ENCODE measurements around the gene CCDC38.
A peak's percentile ranks its signal among the peaks of the same experiment; 100 is the strongest.
"Not testable (repeated sequence)": the region's sequence is repeated elsewhere in the genome, so short reads cannot be mapped to it uniquely, and the experiment has no call there.

CCDC38 gene

GRCh38 chr12:95942524-95943329 is at the start of gene CCDC38:
Gene CCDC38 (minus strand): TSS chr12:95942614. CDS start chr12:95936509, 6,105 bp downstream.
- peak; percentile 76 to 77 for DNase-seq (ENCODE audit: low read depth in 2 of 2)

- no peak for DNase-seq (ENCODE audit: low read depth in 2 of 2)
Measured at GRCh38 chr12:95990136-95990535, 47.7 kb upstream of the CCDC38 start.

GRCh38 chr12:95989504-95990123 is 47.2 kb upstream of the CCDC38 start:
- no peak for DNase-seq (ENCODE audit: low read depth in 2 of 2)

- DNase-seq (ENCODE audit: low read depth in 2 of 2) = no peak
Measured at GRCh38 chr12:95988506-95989275, 46.3 kb upstream of the CCDC38 start.

- DNase-seq (ENCODE audit: low read depth in 2 of 2) = no peak
Measured at GRCh38 chr12:95986635-95987570, 44.5 kb upstream of the CCDC38 start.

- DNase-seq (ENCODE audit: low read depth in 2 of 2) = no peak
Measured at GRCh38 chr12:95984682-95985081, 42.3 kb upstream of the CCDC38 start.

GRCh38 chr12:95982602-95983001 is 40.2 kb upstream of the CCDC38 start:
- no peak for DNase-seq (ENCODE audit: low read depth in 2 of 2)

- DNase-seq (ENCODE audit: low read depth in 2 of 2) = no peak
Measured at GRCh38 chr12:95980437-95980836, 38.0 kb upstream of the CCDC38 start.

- no peak for DNase-seq (ENCODE audit: low read depth in 2 of 2)
Measured at GRCh38 chr12:95978774-95979173, 36.4 kb upstream of the CCDC38 start.

- no peak for DNase-seq (ENCODE audit: low read depth in 2 of 2)
Measured at GRCh38 chr12:95978351-95978750, 35.9 kb upstream of the CCDC38 start.

GRCh38 chr12:95977764-95978305 is 35.4 kb upstream of the CCDC38 start:
- DNase-seq (ENCODE audit: low read depth in 2 of 2) = no peak

GRCh38 chr12:95976416-95976832 is 34.0 kb upstream of the CCDC38 start:
- DNase-seq (ENCODE audit: low read depth in 2 of 2) = no peak

- no peak for DNase-seq (ENCODE audit: low read depth in 2 of 2)
Measured at GRCh38 chr12:95975491-95975890, 33.1 kb upstream of the CCDC38 start.

- DNase-seq (ENCODE audit: low read depth in 2 of 2) = no peak
Measured at GRCh38 chr12:95974358-95974757, 31.9 kb upstream of the CCDC38 start.

- DNase-seq (ENCODE audit: low read depth in 2 of 2) = no peak
Measured at GRCh38 chr12:95972832-95973456, 30.5 kb upstream of the CCDC38 start.

- no peak for DNase-seq (ENCODE audit: low read depth in 2 of 2)
Measured at GRCh38 chr12:95970905-95971304, 28.5 kb upstream of the CCDC38 start.

GRCh38 chr12:95969116-95969515 is 26.7 kb upstream of the CCDC38 start:
- not testable (repeated sequence) for DNase-seq (ENCODE audit: low read depth in 2 of 2)

GRCh38 chr12:95967301-95967700 is 24.9 kb upstream of the CCDC38 start:
- no peak for DNase-seq (ENCODE audit: low read depth in 2 of 2)

GRCh38 chr12:95966287-95966870 is 24.0 kb upstream of the CCDC38 start:
- no peak for DNase-seq (ENCODE audit: low read depth in 2 of 2)

GRCh38 chr12:95963096-95963495 is 20.7 kb upstream of the CCDC38 start:
- no peak for DNase-seq (ENCODE audit: low read depth in 2 of 2)
